ENCODE measurements around the gene PRPH. TPM values are rescaled to one million over a fixed set of nuclear protein-coding genes. Genes with fewer than 3 reads are reported as not detected.

PRPH gene
- total and polyA plus RNA-seq, 9 of the 15 experiments (the other 6 are each of a cell fraction or from before 2014, with no cell fraction given): 0.27 to 1.9 (median 1.3) TPM; not detected in 1

DNA sequence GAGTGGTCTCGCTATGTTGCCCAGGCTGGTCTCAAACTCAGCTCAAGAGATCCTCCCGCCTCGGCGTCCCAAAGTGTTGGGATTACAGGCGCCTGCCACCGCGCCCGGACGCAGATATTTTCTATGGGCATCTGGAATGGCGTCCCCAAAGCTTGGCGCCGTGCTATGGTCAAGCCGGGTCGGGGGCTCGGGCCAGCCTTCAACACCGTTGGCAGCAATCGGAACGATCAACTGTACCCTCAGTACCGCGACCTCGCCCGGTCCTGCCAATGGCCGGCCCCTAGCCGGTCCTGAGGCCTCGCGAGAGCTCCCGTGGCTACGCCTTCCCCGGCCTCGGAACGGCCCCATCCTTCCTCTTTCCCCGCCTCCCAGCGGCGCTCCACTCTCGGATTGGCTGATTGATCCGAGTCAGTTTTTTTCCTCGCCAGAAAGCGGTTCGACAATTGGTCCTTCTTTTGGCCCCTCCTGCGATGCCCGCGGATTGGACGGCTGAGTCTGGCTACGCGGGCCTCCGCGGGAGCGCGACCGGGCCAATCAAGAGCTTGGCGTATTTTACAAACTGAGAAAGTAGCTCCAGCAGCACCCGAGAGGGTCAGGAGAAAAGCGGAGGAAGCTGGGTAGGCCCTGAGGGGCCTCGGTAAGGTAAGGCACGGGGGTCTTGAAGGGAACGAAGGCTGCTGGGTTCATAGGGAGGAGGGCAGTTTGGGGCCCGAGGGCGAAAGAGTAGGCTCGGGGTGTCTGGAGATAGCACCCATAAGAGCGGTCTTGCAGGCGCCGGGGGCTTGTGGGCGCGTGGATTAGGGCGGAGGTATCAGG, 28.0 kb downstream of the PRPH start, which contains the start of gene TROAP (continued):
- TF ChIP-seq, protein P1, sequence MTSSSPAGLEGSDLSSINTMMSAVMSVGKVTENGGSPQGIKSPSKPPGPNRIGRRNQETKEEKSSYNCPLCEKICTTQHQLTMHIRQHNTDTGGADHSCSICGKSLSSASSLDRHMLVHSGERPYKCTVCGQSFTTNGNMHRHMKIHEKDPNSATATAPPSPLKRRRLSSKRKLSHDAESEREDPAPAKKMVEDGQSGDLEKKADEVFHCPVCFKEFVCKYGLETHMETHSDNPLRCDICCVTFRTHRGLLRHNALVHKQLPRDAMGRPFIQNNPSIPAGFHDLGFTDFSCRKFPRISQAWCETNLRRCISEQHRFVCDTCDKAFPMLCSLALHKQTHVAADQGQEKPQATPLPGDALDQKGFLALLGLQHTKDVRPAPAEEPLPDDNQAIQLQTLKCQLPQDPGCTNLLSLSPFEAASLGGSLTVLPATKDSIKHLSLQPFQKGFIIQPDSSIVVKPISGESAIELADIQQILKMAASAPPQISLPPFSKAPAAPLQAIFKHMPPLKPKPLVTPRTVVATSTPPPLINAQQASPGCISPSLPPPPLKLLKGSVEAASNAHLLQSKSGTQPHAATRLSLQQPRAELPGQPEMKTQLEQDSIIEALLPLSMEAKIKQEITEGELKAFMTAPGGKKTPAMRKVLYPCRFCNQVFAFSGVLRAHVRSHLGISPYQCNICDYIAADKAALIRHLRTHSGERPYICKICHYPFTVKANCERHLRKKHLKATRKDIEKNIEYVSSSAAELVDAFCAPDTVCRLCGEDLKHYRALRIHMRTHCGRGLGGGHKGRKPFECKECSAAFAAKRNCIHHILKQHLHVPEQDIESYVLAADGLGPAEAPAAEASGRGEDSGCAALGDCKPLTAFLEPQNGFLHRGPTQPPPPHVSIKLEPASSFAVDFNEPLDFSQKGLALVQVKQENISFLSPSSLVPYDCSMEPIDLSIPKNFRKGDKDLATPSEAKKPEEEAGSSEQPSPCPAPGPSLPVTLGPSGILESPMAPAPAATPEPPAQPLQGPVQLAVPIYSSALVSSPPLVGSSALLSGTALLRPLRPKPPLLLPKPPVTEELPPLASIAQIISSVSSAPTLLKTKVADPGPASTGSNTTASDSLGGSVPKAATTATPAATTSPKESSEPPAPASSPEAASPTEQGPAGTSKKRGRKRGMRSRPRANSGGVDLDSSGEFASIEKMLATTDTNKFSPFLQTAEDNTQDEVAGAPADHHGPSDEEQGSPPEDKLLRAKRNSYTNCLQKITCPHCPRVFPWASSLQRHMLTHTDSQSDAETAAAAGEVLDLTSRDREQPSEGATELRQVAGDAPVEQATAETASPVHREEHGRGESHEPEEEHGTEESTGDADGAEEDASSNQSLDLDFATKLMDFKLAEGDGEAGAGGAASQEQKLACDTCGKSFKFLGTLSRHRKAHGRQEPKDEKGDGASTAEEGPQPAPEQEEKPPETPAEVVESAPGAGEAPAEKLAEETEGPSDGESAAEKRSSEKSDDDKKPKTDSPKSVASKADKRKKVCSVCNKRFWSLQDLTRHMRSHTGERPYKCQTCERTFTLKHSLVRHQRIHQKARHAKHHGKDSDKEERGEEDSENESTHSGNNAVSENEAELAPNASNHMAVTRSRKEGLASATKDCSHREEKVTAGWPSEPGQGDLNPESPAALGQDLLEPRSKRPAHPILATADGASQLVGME (CRISPR knock-in tag; IDR thresholded peaks at IDR 0.05): 0 out of 2 replicates have a peak, but pooled peaks have one; percentile 26
- TF ChIP-seq ERF (CRISPR knock-in tag; IDR thresholded peaks at IDR 0.05) (0 out of 2 replicates have a peak, but pooled peaks have one; percentile 54), PCBP1 (IDR thresholded peaks at IDR 0.05; ENCODE audit: low read depth, low read length, poor library complexity, severe bottlenecking) (peak; percentile 53), POLR2AphosphoS5 (IDR thresholded peaks at IDR 0.05; ENCODE audit: control insufficient read depth, insufficient read depth, low read depth, low read length) (peak; percentile 71), HCFC1 (IDR thresholded peaks at IDR 0.05; ENCODE audit: low read depth, low read length) (peak; percentile 35), ZNF174 (CRISPR knock-in tag; IDR thresholded peaks at IDR 0.05) (no peak), ZNF57 (CRISPR knock-in tag; IDR thresholded peaks at IDR 0.05) (no peak), GABPA (tag; conservative IDR thresholded peaks at IDR 0.05; ENCODE audit: low read depth) (peak; percentile 21; the same call in 1 of the 2 replicates)
- TF ChIP-seq, protein P2, sequence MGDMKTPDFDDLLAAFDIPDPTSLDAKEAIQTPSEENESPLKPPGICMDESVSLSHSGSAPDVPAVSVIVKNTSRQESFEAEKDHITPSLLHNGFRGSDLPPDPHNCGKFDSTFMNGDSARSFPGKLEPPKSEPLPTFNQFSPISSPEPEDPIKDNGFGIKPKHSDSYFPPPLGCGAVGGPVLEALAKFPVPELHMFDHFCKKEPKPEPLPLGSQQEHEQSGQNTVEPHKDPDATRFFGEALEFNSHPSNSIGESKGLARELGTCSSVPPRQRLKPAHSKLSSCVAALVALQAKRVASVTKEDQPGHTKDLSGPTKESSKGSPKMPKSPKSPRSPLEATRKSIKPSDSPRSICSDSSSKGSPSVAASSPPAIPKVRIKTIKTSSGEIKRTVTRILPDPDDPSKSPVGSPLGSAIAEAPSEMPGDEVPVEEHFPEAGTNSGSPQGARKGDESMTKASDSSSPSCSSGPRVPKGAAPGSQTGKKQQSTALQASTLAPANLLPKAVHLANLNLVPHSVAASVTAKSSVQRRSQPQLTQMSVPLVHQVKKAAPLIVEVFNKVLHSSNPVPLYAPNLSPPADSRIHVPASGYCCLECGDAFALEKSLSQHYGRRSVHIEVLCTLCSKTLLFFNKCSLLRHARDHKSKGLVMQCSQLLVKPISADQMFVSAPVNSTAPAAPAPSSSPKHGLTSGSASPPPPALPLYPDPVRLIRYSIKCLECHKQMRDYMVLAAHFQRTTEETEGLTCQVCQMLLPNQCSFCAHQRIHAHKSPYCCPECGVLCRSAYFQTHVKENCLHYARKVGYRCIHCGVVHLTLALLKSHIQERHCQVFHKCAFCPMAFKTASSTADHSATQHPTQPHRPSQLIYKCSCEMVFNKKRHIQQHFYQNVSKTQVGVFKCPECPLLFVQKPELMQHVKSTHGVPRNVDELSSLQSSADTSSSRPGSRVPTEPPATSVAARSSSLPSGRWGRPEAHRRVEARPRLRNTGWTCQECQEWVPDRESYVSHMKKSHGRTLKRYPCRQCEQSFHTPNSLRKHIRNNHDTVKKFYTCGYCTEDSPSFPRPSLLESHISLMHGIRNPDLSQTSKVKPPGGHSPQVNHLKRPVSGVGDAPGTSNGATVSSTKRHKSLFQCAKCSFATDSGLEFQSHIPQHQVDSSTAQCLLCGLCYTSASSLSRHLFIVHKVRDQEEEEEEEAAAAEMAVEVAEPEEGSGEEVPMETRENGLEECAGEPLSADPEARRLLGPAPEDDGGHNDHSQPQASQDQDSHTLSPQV (IDR thresholded peaks at IDR 0.05): no peak

Measured in K562 (cell line).